ENCODE data around the gene PRDM5.
"Not testable (repeated sequence)": the region's sequence is repeated elsewhere in the genome, so short reads cannot be mapped to it uniquely, and the experiment has no call there.

The PRDM5 gene

DNA sequence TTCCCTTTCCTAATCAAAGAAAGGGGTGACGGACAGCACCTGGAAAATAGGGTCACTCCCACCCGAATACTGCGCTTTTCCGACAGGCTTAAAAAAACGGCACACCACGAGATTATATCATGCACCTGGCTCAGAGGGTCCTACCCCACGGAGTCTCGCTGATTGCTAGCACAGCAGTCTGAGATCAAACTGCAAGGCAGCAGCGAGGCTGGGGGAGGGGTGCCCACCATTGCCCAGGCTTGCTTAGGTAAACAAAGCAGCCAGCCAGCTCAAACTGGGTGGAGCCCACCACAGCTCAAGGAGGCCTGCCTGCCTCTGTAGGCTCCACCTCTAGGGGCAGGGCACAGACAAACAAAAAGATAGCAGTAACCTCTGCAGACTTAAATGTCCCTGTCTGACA, 180.9 kb downstream of the PRDM5 start:
- not testable (repeated sequence) for DNase-seq

DNA sequence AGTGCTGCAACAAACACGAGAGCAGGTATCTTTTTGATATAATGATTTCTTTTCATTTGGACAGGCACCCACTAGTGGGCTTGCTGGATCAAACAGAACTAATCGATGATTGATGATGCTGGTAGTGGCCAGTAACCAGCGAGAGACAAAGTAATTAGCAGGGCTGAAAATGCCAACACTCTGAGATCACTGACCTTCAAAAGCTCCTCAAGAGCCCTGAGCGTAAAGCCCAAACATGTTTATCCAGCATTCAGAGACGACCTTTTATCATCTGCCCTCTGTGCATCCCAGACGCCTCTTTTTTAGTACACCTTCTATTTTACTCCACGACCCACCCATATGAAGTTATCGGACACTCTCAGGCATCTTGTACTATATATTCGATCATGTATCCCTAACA, 186.2 kb downstream of the PRDM5 start:
- DNase-seq, result no peak

DNA sequence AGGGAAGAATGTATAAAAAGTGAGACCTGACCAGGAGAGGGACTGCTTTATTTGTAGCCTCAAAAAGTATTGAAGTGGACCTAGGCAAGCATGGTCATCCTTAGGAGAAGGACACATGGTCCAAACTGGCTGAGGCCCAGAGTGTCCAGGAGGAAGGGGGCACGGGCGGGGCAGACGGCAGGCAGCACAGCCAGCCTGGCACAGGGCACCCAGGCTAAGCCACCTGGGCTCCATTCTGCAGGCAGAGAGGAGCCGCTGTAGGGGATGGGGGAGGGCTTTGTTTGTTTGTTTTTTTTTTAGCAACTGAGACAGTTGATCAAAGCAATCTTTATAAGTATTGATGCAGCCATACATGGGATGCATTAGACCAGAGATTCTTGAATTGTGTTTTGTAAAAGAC, 188.6 kb downstream of the PRDM5 start:
- DNase-seq, result no peak

DNA sequence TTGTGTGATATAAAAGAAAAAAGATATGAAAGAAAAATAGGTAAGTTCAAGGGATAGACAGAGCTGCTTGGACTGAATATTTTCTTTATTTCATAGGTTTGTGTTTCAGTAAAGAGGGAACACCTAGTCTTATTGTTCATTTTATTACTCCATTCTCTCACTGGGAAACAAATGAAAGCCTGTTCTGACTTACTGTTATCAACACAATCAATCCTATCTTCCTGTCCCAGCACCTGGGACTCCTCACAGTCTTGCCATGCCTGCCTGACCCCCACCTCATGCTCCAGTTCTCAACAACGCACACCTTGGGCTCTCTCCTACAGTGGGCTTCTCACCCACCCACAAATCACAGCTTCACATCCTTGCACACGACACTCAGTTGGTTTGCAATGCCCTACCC, 189.5 kb downstream of the PRDM5 start:
- DNase-seq, result no peak

DNA sequence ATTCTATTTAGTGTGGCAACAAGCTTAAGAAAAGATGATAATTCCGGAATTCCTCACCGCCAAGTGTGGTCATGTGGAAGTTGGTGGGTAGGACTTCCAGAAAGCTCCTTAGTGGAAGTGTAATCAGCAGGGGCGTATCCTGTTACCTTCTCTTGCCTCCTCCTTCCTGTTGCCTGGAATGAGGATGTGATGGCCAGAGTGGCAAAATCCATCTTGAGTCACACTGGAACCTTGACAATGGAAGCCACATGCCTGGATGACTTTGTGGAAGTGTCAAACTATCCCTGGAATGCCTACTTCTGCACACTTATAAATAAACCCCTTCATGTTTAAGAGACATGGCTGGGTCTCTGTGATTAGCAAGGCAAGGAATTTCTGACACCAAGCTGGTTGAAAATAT, 191.0 kb downstream of the PRDM5 start:
- no peak for DNase-seq

DNA sequence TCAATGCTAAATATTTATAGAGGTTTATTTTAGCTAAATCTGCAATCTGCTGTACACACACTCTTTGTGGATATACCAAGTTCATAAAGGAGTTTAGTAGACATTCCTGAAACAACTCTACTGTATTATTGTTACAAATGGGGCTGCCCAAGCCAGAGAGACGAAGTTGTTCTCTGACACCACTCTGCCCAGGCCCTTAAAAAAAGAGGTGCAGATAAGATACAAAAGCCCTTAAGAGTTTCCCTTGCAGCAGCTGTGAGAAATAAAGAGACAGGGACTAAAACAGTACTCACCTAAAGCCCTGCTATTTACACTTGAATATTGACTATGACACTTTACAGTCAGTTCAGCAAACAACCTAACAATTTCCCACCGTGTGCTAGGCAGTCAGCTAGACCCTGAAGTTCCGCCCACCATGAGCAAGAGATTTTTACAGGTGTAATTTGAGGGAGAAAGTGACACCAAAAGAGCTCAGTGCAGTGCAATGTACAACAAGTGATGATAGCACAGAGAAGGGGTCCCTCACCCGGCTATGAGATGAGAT, 191.7 kb downstream of the PRDM5 start:
- DNase-seq, result no peak

DNA sequence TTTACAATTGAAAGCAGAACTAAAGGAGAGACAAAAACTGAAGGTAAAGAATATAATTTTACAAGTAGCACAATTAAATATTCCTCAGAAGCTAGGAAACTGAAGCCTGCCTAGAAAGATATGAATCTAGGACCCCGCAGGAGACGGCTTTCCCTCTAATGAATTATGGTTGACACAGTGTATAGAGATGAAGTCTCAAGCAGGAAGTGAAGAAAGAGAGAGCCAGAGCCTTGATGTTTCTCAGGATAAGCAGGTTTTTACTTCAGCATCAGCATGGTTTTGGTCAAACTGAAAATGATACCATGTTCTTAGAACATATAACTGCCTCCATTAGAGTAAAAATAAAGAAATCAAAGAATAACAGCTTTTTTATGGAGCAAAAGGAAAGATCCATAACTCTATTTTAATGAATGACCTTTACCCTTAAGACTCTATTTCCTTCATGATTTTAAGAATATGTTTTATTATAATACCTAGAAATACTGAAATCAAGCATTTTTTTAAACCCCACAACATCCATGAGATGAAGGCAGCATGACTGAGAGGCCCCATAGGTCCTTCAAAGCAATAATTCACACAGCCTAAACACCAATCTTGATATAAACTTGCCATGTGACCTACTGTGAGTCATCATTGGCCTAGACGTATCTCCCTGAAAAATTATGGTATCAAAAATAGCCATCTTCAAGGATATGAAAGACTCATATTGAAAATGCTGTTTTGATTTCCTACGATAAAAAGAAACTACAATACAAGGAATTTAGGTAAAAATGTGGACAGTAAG, 193.4 kb downstream of the PRDM5 start:
- DNase-seq, result no peak

DNA sequence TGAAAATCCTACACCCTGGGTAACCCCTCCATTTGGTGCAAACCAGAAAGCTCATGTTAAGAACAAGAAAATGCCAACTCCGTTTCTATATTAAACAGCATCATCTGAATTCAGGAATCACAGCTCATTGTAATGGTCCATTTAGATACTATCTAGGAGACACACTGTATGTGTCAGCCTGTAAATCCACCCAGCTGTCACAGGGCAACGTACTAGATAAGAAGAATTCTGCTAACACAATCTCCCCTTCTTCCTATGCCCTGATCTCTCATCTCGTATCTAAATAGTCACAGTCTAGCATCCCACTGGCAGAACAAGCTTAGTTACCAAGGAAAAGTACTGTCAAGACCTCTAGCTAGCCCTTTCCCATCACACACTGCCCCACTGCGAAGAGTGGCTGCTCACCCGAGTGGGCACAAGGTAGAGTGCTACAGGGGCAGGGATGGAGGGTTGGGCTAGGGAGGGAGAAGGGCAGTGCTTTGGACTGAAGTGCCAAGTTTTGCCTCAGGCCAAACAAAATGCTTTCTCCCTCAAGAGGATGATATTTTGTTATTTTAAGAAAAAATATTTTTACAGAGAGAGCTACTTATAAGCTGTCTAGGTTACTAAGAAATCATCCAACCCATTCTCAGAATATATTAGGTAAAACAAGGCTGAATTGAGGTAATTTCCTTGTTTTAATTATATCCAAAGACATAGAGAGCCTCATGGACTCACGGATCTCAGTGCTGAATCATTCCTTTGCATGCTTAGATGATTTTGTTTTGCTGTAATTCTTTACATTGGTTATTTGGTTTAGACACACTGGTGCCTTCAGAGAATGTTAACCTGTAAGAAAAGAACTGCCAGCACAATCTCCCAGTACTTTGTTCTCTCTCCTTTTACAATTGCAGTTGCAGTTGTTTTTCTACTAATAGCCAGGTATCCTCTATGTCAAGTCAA, 196.6 kb downstream of the PRDM5 start:
- no peak for DNase-seq

DNA sequence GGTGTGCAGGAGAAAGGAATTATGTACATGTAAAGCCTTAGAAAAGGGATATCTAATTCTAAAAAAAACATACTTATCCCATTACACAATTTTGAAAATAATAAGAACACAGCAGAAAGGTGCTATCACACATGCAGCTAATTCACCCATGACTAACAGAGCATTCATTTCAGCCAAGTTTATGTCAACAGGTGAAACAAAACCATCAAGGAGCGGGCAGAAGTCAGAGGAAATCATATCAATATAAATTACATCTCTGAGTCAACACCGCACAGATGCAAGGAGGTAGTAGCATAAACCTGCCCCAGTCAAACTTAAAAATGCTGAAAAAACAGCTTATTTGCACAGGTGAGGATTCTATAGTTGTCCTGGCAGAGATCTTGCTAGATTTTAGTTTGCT, 197.9 kb downstream of the PRDM5 start:
- DNase-seq, result no peak

DNA sequence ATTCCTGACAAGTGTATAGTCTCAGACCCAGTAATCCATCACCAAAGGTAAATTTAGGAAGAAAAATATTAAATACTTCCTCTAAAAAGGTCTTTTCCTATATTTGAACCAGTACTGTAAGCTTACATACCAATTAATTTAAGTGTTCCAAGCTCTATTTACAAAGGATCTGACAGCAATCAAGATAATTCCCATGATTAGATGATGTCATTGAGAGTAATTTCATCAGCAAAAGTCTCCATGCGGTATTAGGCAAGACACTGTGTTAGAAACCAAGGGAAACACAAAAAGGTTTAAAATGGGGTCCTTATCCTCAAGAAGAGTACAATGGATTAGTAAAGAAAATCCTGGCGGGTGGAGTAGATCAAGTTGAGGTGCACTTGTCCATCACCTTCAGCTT, 198.5 kb downstream of the PRDM5 start:
- DNase-seq, result no peak

DNA sequence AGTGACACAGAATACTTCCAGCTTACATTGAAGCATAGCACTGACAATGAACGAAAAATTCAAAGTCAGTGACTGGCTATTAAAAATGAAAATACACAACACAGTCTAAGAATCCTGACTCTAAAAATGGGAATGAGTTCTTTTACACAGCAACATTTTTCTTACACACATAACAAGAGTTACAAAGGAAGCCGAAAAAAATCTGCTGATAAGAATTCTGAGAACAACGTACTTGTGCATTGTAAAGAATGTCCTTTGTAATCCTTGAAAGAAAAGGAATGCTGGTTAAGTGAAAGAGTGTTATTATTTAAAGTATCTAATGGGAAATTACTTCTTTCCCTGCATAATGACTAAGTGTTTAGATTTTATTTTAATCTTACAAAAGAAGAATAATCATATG, 199.4 kb downstream of the PRDM5 start:
- no peak for DNase-seq

DNA sequence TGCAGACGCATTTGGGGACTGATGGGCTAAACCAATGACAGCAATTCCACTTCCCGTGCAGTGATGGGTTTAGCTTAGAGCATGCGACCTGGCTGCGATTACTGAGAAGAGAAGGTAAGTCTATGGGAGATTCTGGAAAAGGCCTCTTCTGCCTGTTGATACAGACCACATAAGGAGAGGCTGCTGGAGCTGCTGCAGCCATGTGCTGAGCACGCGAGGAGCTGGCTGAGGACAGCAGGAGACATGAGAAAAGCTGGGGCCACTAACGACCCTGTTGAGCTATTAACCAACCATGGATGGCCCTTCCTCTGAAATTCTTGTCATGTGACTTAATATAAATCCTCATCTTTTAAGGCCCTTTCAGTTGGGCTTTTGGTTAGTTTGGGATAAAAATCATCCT, 199.9 kb downstream of the PRDM5 start:
- DNase-seq, result no peak

DNA sequence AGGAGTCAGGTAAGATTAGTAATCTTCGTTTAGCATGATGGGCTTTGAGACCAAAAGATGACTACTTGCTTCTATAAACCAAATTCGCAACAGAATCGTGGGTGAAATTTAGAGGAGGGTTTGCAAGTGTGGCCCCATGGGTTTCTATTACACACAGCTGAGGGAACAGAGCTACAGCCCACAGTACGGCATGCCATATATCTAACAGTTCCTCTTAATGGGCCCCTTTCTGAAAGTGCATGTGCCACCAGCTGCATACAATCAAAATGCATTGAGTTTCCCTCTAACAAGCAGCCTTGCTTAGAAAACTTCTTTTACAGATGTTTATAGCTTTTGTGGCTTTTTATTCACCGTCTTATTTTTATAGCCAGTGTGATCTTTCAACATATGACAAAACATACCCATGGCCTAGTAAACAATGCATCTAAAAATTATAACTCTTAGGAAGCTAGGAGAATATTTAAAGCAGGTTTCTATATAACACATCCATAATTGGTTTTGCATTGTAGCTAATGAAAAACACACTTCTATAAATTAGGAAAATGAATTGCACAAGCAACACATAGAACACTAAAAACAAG, 202.1 kb downstream of the PRDM5 start:
- no peak for DNase-seq

DNA sequence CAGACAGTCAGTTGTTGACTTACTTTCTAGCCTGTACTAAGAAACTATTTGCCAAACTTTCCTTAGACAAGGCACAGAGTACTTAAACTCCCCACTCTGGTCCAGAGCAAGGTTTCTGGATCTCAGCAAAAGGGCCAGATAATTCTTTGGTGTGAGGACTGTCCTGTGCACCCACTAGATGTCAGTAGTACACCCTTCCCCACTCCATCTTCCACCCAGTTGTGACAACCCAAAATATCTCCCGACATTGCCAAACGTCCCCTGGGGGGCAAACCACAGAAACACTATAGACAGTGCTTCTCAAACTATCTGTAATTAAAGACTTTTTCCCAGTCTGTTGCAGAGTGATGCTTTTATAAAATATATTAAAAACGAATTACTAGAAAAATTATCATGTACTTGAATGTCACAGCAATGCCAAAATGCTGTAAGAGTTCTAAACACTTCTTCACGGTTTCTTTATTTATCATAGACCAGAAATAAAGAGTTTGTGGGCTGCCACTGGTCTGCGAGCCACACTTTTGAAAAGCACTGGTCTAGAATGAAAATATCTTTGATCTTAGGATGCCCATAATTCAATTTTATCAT, 203.5 kb downstream of the PRDM5 start:
- no peak for DNase-seq

DNA sequence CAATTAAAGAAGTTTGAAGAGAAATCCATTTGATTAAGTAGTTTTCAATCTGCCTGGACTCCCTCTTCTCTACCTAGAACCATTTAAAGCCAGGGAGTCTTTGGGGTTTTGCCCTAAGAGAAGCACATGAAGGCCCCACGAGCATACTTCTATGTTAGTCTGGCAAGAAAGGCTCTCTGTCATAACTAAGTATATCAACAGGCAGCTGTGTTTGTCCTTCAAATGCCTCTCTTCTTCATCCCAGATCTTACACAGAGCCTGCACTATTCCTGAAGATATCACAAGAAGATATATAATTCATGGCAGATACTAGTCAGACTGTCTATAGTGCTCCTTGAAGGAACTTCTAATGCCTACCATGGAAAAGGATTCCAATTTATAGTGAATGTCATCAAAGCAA, 206.2 kb downstream of the PRDM5 start:
- no peak for DNase-seq

DNA sequence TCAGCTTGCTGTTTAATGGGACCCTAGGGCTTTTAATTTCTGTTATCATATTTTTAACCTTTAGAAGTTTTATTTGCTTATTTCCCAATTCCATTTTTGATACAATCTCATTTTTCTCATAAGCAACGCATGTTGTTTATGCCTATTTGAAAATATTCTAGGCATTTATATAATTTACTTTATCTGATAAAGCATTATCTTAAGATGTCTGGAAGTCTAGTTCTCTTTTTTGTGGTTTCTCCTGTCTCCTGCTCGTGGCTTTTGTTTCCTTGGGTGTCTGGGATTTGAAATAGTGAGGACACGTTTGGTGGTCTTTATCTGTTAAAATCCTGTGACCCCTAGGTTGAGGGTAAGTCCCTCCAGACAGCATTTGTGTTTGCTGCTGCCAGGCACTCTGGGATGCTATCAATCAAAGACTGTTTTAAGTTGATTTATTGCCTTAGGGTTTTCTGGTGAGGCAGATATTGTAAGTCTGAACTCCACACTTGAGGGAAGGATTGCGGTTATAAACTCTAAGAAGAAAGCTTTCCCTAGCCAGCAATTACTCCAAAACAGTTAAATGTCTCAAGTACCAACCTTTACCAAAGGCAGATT, 208.0 kb downstream of the PRDM5 start:
- DNase-seq, result no peak

DNA sequence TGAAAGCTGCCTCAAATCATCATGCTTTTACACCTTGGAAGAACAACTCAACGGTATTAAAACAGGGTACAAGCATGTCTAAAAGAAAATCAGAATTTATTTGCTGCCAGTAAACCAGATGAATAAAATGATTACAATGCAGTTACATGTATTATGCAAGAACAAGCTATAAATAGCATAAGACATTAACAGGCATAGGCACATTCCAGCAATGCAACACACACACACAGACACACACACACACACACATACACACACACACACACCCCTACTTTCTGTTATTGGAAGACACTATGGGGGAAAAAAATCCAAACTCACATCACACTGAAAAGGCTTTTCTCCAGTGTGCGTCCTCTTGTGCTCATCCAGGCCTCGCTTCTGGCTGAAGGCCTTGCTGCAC, 212.5 kb downstream of the PRDM5 start:
- no peak for DNase-seq

DNA sequence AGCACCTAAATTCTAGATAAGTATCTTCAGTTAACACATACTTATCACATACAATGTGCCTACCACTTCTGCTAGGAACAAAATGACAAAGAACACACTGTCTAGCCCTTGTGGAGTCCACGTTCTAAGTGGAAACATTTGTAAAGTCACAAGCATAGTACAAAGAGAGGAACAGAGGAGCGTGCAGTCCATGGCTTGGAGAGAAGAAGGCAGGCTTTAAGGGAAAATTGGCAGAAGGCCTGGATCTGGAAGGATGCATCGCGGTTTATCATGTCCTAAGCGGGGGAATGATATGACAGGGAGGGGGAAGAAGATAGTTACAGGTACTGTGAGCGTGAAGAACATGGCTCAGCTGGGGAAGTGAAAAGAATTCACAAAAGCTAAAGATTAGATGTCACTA, 218.0 kb downstream of the PRDM5 start:
- DNase-seq, result no peak

DNA sequence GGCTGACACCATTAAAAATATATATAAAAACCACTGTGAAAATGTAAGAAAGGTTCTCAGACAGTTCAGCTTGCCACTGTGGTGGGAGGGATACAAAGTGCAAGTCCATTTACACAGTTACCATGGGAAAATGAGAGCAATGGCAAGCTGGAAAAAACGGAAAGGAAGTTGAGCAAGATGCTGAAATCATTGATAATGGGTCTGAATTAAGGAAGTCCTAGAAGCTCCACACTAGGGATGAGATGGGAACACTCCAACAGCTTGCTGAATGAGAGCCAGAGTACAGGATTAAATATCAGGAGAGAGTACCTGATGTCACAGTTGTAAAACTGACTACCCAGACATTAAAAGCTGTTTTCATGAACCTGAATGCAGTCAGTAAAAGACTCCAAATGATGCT, 218.6 kb downstream of the PRDM5 start:
- DNase-seq, result no peak

DNA sequence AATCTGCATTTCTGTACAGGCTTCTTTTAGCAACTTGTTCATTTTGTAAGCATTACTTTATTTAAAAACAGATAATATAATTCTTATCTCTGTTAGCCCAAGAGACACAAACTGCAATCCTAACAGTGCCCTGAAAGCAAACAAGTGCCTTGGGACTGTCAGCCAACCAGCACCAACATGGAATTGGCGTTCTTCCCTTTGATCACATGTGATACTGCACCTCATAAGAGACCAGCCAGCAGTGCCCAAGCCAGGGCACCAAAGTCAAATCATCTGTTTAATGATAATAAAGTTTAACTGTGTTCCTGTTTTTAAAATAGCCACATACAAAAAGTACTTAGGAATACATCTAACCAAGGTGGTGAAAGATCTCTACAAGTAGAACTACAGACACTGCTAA, 223.2 kb downstream of the PRDM5 start:
- no peak for DNase-seq

DNA sequence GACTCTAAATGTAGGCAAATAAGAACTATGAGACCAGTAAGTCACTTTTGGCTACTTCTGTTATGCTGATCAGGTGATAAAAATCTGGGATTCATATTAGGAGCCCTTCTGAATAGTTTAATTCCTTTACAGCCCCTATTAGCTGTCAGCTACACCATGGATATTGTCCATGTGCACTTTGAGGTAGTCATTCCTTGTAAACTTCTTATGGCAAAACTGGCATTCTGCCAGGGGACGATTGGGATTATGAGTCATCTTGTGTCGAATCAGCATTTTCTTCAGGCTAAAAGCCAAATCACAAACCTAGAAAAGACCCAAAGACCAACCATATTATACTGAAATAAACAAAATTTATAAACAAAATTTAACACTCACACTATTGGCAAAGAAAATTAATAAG, 227.6 kb downstream of the PRDM5 start:
- DNase-seq, result no peak

DNA sequence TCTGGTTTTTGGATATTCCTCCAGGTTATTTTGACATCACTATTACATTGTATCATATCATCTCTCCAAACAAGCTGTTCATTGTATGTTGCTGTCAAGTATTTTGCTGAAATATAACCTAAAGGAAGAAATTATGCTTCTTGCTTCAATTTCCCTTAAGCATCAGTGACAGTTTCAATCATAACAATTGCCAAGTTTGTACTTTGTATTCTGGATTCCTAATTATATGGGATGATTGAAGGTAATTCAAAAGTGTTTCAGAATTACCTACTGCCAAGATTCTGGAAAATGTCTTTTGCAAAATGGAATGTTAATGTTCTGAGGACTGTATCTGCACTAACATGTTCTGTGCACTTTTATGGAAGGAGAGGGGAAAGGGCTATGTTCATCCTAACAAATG, 228.7 kb downstream of the PRDM5 start:
- no peak for DNase-seq

DNA sequence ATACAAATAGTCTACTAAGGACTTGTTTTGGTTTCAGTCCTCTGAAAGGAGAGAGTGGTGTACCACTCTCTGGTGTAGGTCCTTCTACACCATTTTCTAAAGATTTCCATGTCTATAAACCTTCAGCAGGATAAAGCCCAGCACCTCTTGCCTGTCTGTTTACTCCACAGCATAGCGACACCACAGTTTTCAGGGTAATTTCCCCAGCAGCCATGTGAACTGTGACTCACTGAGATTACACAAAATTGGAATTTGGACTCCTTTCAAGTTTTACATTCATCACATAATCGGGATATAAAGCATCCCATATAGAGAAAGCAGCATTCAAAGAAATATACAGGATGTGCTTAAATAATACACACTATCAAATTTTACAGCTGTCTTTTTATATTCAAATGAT, 229.6 kb downstream of the PRDM5 start:
- no peak for DNase-seq

All from DMS79 (cell line).